Endothelial cell (in vitro differentiated cells): ENCODE measurements around the gene TECPR1. TPM values are rescaled to one million over a fixed set of nuclear protein-coding genes. Genes with fewer than 3 reads are reported as not detected.
A peak's percentile ranks its signal among the peaks of the same experiment; 100 is the strongest.

Experiments used
- DNase-seq: peaks from one replicate; pipeline ENCODE4 v3.0.0; 2021; ENCODE audit warnings: low spot score
- H3K27ac Mint-ChIP-seq: one replicate; pipeline ENCODE4 v1.8.0; 2021; ENCODE audit warnings: mixed read lengths, inconsistent platforms; ENCODE audit not compliant: unreplicated experiment
- H3K27me3 Mint-ChIP-seq: one replicate; pipeline ENCODE4 v1.8.0; 2021; ENCODE audit warnings: mild to moderate bottlenecking, moderate library complexity, mixed read lengths, inconsistent platforms; ENCODE audit not compliant: unreplicated experiment
- H3K36me3 Mint-ChIP-seq: one replicate; pipeline ENCODE4 v1.8.0; 2021; ENCODE audit warnings: mild to moderate bottlenecking, low read depth, mixed read lengths, inconsistent platforms; ENCODE audit not compliant: unreplicated experiment
- H3K4me1 Mint-ChIP-seq: one replicate; pipeline ENCODE4 v1.8.0; 2021; ENCODE audit warnings: mild to moderate bottlenecking, mixed read lengths, inconsistent platforms; ENCODE audit not compliant: unreplicated experiment
- H3K4me3 Mint-ChIP-seq: one replicate; pipeline ENCODE4 v1.8.0; 2021; ENCODE audit warnings: mild to moderate bottlenecking, mixed read lengths, inconsistent platforms; ENCODE audit not compliant: unreplicated experiment
- H3K9me3 Mint-ChIP-seq: one replicate; pipeline ENCODE4 v1.8.0; 2021; ENCODE audit warnings: mixed read lengths, inconsistent platforms; ENCODE audit not compliant: unreplicated experiment
- CTCF ChIP-seq: fragments of 200-600 bp; sonication (generic); IDR thresholded peaks from one replicate; pipeline ENCODE4 v1.5.0; 2021; ENCODE audit warnings: antibody characterized with exemption; ENCODE audit not compliant: unreplicated experiment
- total RNA-seq: library from RNA; stranded (reverse); fragmentation: NEBNext Ultra II Directional; extraction: Animal tissue kit (Norgen Biotek cat#: 25700); gene quantifications from one replicate; pipeline ENCODE4 v1.2.1, GENCODE V29; 2021; ENCODE audit not compliant: unreplicated experiment

TECPR1 gene
- total RNA-seq, 1 donor from 2014 or later, result 129 TPM

- no peak for DNase-seq
- Mint-ChIP-seq H3K27ac (no peak overlapping the region), H3K4me1 (peaks cover 16% of the 10 kb centered on the region), H3K4me3 (no peak overlapping the region), H3K27me3 (peaks cover 5% of the 10 kb centered on the region), H3K36me3 (peaks cover 9% of the 10 kb centered on the region), H3K9me3 (no peaks in the 10 kb centered on the region)
- no peak for TF ChIP-seq CTCF
These were observed 35.0 kb downstream of the TECPR1 start for GRCh38 chr7:98216941-98217622.

GRCh38 chr7:98215561-98216495 lies 36.2 kb downstream of the TECPR1 start:
- Mint-ChIP-seq H3K9me3 (no peaks in the 10 kb centered on the region), H3K27ac (peak overlapping the region; percentile 72), H3K4me3 (no peak overlapping the region), H3K27me3 (peaks cover 7% of the 10 kb centered on the region), H3K36me3 (peaks cover 9% of the 10 kb centered on the region), H3K4me1 (peaks cover 19% of the 10 kb centered on the region)
- no peak for TF ChIP-seq CTCF
- DNase-seq, result no peak

- Mint-ChIP-seq H3K27me3 (peaks cover 8% of the 10 kb centered on the region), H3K36me3 (peaks cover 9% of the 10 kb centered on the region), H3K4me3 (no peak overlapping the region), H3K9me3 (no peaks in the 10 kb centered on the region), H3K27ac (no peak overlapping the region), H3K4me1 (peaks cover 19% of the 10 kb centered on the region)
- TF ChIP-seq CTCF, result no peak
- no peak for DNase-seq
These were observed 37.2 kb downstream of the TECPR1 start for GRCh38 chr7:98214811-98215321.

- peaks cover 14% of the 10 kb centered on the region for H3K27me3 Mint-ChIP-seq
- DNase-seq, result no peak
- H3K9me3 Mint-ChIP-seq, result no peaks in the 10 kb centered on the region
- no peak for TF ChIP-seq CTCF
- peaks cover 17% of the 10 kb centered on the region for H3K4me1 Mint-ChIP-seq
- H3K4me3 Mint-ChIP-seq, result no peak overlapping the region
- H3K36me3 Mint-ChIP-seq, result peaks cover 6% of the 10 kb centered on the region
- H3K27ac Mint-ChIP-seq, result no peak overlapping the region
These were observed 37.9 kb downstream of the TECPR1 start for GRCh38 chr7:98213888-98214810.
